IMR-90 (cell line): Measurements from ENCODE around the gene HBZ. TPM values are rescaled to one million over a fixed set of nuclear protein-coding genes. Genes with fewer than 3 reads are reported as not detected.

Experiments used
- ATAC-seq: fragments of 200-7000 bp; cut with Tn5 transposase; 2 replicates; pipeline ENCODE4 v1.9.1; 2020; ENCODE audit warnings: low read depth, mild to moderate bottlenecking, moderate library complexity
- BruUV-seq: library from RNA; stranded (reverse); fragments of 400-500 nt; replicated peaks from 2 replicates; lab custom pipeline; 2021; lab: Mats Ljungman, UMichigan
- CTCF ChIA-PET: fragments of 300-600 bp; formaldehyde crosslinking; extraction: SDS; loops from one replicate; lab custom pipeline; 2021; ENCODE audit warnings: antibody characterized with exemption; lab: Yijun Ruan, JAX
- POLR2A ChIA-PET: fragments of 300-600 bp; sonication (Branson Sonifier 250); formaldehyde crosslinking; loops from one replicate; lab custom pipeline; 2022; ENCODE audit warnings: antibody characterized with exemption; ENCODE audit not compliant: unreplicated experiment; lab: Charles Lee
- DNase-seq: peaks from one replicate; pipeline ENCODE4 v3.0.0; 2013
- H2AFZ ChIP-seq: replicated peaks from 2 replicates; pipeline ENCODE3; 2013; ENCODE audit warnings: low read length, mild to moderate bottlenecking; ENCODE audit not compliant: poor library complexity
- H2AK5ac ChIP-seq: 2 replicates; pipeline ENCODE4 v1.6.1; 2013; ENCODE audit warnings: low read depth, low read length, inconsistent platforms
- H2AK9ac ChIP-seq: replicated peaks from 2 replicates; pipeline ENCODE3; 2013; ENCODE audit warnings: mild to moderate bottlenecking, low read depth, low read length, moderate library complexity; ENCODE audit not compliant: poor library complexity
- H2BK120ac ChIP-seq: 2 replicates; pipeline ENCODE4 v1.6.1; 2013; ENCODE audit warnings: low read depth, low read length, inconsistent platforms
- H2BK15ac ChIP-seq: 3 replicates; pipeline ENCODE4 v1.6.1; 2013; ENCODE audit warnings: low read depth, low read length, inconsistent platforms
- H2BK20ac ChIP-seq: 2 replicates; pipeline ENCODE4 v1.6.1; 2013; ENCODE audit warnings: low read depth, mild to moderate bottlenecking, inconsistent platforms, low read length, moderate library complexity
- H2BK5ac ChIP-seq: 2 replicates; pipeline ENCODE4 v1.6.1; 2013; ENCODE audit warnings: mild to moderate bottlenecking, low read depth, low read length, inconsistent platforms; ENCODE audit not compliant: poor library complexity, severe bottlenecking
- H3K14ac ChIP-seq: replicated peaks from 2 replicates; pipeline ENCODE4 v1.6.1; 2013; ENCODE audit warnings: low read depth, low read length, inconsistent platforms
- H3K18ac ChIP-seq: 2 replicates; pipeline ENCODE4 v1.6.1; 2013; ENCODE audit warnings: low read depth, low read length, control low read depth
- H3K23ac ChIP-seq: 2 replicates; pipeline ENCODE4 v1.6.1; 2013; ENCODE audit warnings: low read depth, low read length, inconsistent platforms
- H3K27ac ChIP-seq: 2 replicates; pipeline ENCODE4 v1.5.1; 2013; ENCODE audit warnings: mild to moderate bottlenecking, control low read depth, low read length; ENCODE audit not compliant: insufficient read depth
- H3K27me3 ChIP-seq: 2 replicates; pipeline ENCODE4 v1.6.1; 2013; ENCODE audit warnings: low read length; ENCODE audit not compliant: control insufficient read depth, insufficient read depth
- H3K36me3 ChIP-seq: 2 replicates; pipeline ENCODE4 v1.6.1; 2013; ENCODE audit warnings: low read length, mixed read lengths; ENCODE audit not compliant: control insufficient read depth, insufficient read depth
- H3K4ac ChIP-seq: 2 replicates; pipeline ENCODE4 v1.6.1; 2013; ENCODE audit warnings: low read depth, low read length, inconsistent platforms
- H3K4me1 ChIP-seq: 2 replicates; pipeline ENCODE4 v1.6.1; 2013; ENCODE audit warnings: low read length, mixed read lengths; ENCODE audit not compliant: control insufficient read depth, insufficient read depth
- H3K4me2 ChIP-seq: 2 replicates; pipeline ENCODE4 v1.6.1; 2013; ENCODE audit warnings: low read depth, mild to moderate bottlenecking, control low read depth, low read length, moderate library complexity
- H3K4me3 ChIP-seq: 2 replicates; pipeline ENCODE4 v1.5.1; 2013; ENCODE audit warnings: low read depth, mild to moderate bottlenecking, control low read depth, low read length, moderate library complexity; ENCODE audit not compliant: insufficient read depth
- H3K56ac ChIP-seq: 2 replicates; pipeline ENCODE4 v1.6.1; 2013; ENCODE audit warnings: low read length, inconsistent platforms; ENCODE audit not compliant: insufficient read depth; ENCODE audit errors: extremely low read depth
- H3K79me1 ChIP-seq, 2 experiments: 2 replicates each; pipeline ENCODE4 v1.6.1; 2013; ENCODE audit warnings: low read length in 2 of 2, inconsistent platforms in 1 of 2, low read depth in 1 of 2
- H3K9ac ChIP-seq: 2 replicates; pipeline ENCODE4 v1.6.1; 2013; ENCODE audit warnings: low read depth, low read length, control low read depth
- H3K9me1 ChIP-seq: 2 replicates; pipeline ENCODE4 v1.6.1; 2013; ENCODE audit warnings: low read length, inconsistent platforms; ENCODE audit not compliant: insufficient read depth
- H3K9me3 ChIP-seq: 2 replicates; pipeline ENCODE4 v1.6.1; 2013; ENCODE audit warnings: low read length; ENCODE audit not compliant: control insufficient read depth, insufficient read depth
- H4K20me1 ChIP-seq: 2 replicates; pipeline ENCODE4 v1.6.1; 2013; ENCODE audit warnings: low read length, inconsistent platforms; ENCODE audit not compliant: insufficient read depth
- H4K5ac ChIP-seq: 2 replicates; pipeline ENCODE4 v1.6.1; 2013; ENCODE audit warnings: mild to moderate bottlenecking, low read depth, low read length, control low read depth
- H4K8ac ChIP-seq, 2 experiments: 2 replicates each; pipeline ENCODE4 v1.6.1; 2013; ENCODE audit warnings: low read depth in 2 of 2, low read length in 2 of 2, control low read depth in 1 of 2, inconsistent platforms in 1 of 2
- H4K91ac ChIP-seq: 2 replicates; pipeline ENCODE4 v1.6.1; 2013; ENCODE audit warnings: low read depth, low read length, inconsistent platforms; ENCODE audit not compliant: insufficient read depth
- CEBPB ChIP-seq: IDR thresholded peaks from 2 replicates; pipeline ENCODE4 v1.6.1; 2012; ENCODE audit warnings: low read depth, low read length, improper control_type of control experiment
- CTCF ChIP-seq: conservative IDR thresholded peaks from 2 replicates; pipeline ENCODE4 v1.5.1; 2012; ENCODE audit warnings: mild to moderate bottlenecking, low read depth, low read length, improper control_type of control experiment
- FOS ChIP-seq: fragments of 150-350 bp; IDR thresholded peaks from 2 replicates; pipeline ENCODE4 v1.6.1; 2016; ENCODE audit warnings: low read depth, low read length
- MAFK ChIP-seq: IDR thresholded peaks from 2 replicates; pipeline ENCODE4 v1.6.1; 2012; ENCODE audit warnings: low read depth, low read length, improper control_type of control experiment
- POLR2A ChIP-seq: IDR thresholded peaks from 2 replicates; pipeline ENCODE4 v1.6.1; 2012; ENCODE audit warnings: mild to moderate bottlenecking, low read depth, low read length
- RAD21 ChIP-seq: IDR thresholded peaks from 2 replicates; pipeline ENCODE4 v1.6.1; 2012; ENCODE audit warnings: low read length, improper control_type of control experiment
- SMC3 ChIP-seq: fragments of 150-350 bp; IDR thresholded peaks from 2 replicates; pipeline ENCODE4 v1.6.1; 2016; ENCODE audit warnings: low read depth, mild to moderate bottlenecking, antibody characterized with exemption, low read length, moderate library complexity
- USF2 ChIP-seq: fragments of 150-350 bp; IDR thresholded peaks from 2 replicates; pipeline ENCODE4 v1.6.1; 2017; ENCODE audit warnings: mild to moderate bottlenecking, antibody characterized with exemption, low read length, low read depth
- WGBS, 2 experiments: methylation state at CpG; one replicate each; pipeline versions ENCODE4 v1.1.5 to v1.1.7; 2013; ENCODE audit warnings: missing lambda C conversion rate in 2 of 2; ENCODE audit not compliant: insufficient read length in 1 of 2; ENCODE audit errors: extremely low coverage in 2 of 2; 5-methylcytosine and 5-hydroxymethylcytosine counted together
- dilution Hi-C: fragments of 300-500 bp; cut with HindIII; formaldehyde crosslinking; loops from one replicate; pipeline ENCODE4 v1.14.3; 2018; ENCODE audit warnings: low sequenced_read_pairs; ENCODE audit not compliant: unreplicated experiment
- in situ Hi-C: fragments of 300-500 bp; cut with MboI; formaldehyde crosslinking; loops from 3 replicates; pipeline ENCODE4 v1.14.3; 2019; ENCODE audit warnings: low sequenced_read_pairs, inconsistent platforms, mixed read lengths
- intact Hi-C: fragments of 100-400 bp; cut with micrococcal nuclease; formaldehyde crosslinking; loops from 2 replicates; pipeline ENCODE4 v1.10.0; 2022
- polyA plus RNA-seq, 3 experiments: library from polyadenylated mRNA; depleted of rRNA; stranded (reverse); fragments of >200 nt; gene quantifications; 2 replicates each; pipeline ENCODE4 v1.2.3, GENCODE V29; 2012; ENCODE audit warnings: low replicate concordance in 1 of 3
- total RNA-seq: library from RNA; depleted of rRNA; stranded (reverse); fragments of >200 nt; gene quantifications from 2 replicates; pipeline ENCODE4 v1.2.3, GENCODE V29; 2012
- TF ChIP-seq, protein P1 (sequence below): fragments of 150-350 bp; IDR thresholded peaks from 2 replicates; pipeline ENCODE4 v1.6.1; 2016; ENCODE audit warnings: low read depth, mild to moderate bottlenecking, low read length, moderate library complexity, borderline replicate concordance

HBZ gene
- total and polyA plus RNA-seq, 2 of the 4 experiments (the other 2 are of a cell fraction), result not detected

DNA sequence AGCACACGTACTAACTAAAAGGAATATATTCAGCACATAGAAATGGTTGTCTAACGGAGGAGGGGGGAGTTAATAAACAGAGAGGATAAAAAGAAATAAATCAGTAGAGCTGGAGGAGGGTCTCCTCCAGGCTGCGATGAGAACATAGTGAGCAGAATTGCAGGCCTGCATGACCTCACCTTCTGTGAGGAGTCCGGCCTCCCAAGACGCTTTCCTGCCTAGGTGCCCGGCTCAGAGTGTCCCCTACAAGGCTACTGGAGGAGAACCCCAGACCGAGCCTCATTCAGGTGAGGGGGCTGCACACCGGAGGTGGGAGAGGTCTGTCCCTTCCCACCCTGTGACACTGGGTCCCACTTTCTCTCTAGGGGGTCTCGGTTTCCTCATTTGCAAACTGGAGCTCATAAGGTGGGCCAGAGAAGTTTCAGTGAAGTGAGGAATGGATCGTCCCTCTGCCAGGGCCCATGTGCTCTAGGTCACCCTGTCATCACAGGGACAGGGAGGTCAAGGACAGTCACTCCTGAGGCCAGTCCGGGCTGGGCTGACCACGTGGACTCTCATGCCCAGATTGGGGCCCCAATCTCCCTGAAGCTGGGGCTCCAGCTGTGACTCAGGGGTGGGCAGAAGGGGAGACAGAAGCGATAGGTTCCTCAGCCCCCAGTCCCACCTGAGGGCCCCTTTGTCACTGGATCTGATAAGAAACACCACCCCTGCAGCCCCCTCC, 10.0 kb downstream of the HBZ start:
- POLR2A ChIA-PET, result no interaction called here
- peaks cover 51% of the 10 kb centered on the region for H3K27me3 ChIP-seq
- no peaks in the 10 kb centered on the region for H3K79me1 ChIP-seq
- no peak overlapping the region for H3K9ac ChIP-seq
- peaks cover 5% of the 10 kb centered on the region; the same call in 1 of the 2 replicates for H4K20me1 ChIP-seq
- no peaks in the 10 kb centered on the region for H3K9me1 ChIP-seq
- no peak overlapping the region for H4K91ac ChIP-seq
- H3K4me2 ChIP-seq, result no peak overlapping the region
- H2BK15ac ChIP-seq, result no peak overlapping the region
- H2AK9ac ChIP-seq, result no peak overlapping the region
- intact Hi-C loops, result no loop called here
- WGBS, 2 experiments, result 80% methylated on average over 1 of the region's 13 CpGs; no CpG with 5 or more reads in 1 of the 2 experiments
- dilution Hi-C loops, result no loop called here
- H3K23ac ChIP-seq, result no peak overlapping the region; the same call in 1 of the 2 replicates
- ATAC-seq (no peak), DNase-seq (no peak)
- H3K4ac ChIP-seq, result no peak overlapping the region
- H4K5ac ChIP-seq, result no peak overlapping the region
- CTCF ChIA-PET, result no interaction called here
- TF ChIP-seq, protein P1, sequence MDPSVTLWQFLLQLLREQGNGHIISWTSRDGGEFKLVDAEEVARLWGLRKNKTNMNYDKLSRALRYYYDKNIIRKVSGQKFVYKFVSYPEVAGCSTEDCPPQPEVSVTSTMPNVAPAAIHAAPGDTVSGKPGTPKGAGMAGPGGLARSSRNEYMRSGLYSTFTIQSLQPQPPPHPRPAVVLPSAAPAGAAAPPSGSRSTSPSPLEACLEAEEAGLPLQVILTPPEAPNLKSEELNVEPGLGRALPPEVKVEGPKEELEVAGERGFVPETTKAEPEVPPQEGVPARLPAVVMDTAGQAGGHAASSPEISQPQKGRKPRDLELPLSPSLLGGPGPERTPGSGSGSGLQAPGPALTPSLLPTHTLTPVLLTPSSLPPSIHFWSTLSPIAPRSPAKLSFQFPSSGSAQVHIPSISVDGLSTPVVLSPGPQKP, result no peak
- no peak for TF ChIP-seq CEBPB
- no peak for TF ChIP-seq RAD21
- no peak for TF ChIP-seq MAFK
- TF ChIP-seq POLR2A, result no peak
- TF ChIP-seq USF2, result no peak
- no peak for TF ChIP-seq SMC3
- no peak for TF ChIP-seq FOS
- TF ChIP-seq CTCF, result no peak
- H2BK120ac ChIP-seq, result no peak overlapping the region
- no TSS peak for BruUV-seq
- H3K56ac ChIP-seq, result no peak overlapping the region
- in situ Hi-C loops, result no loop called here
- H3K36me3 ChIP-seq, result no peaks in the 10 kb centered on the region
- no peak overlapping the region for H4K8ac ChIP-seq
- no peak overlapping the region for H2AFZ ChIP-seq
- H2AK5ac ChIP-seq, result no peak overlapping the region
- H2BK5ac ChIP-seq, result no peak overlapping the region
- no peak overlapping the region for H3K18ac ChIP-seq
- H3K4me1 ChIP-seq, result no peaks in the 10 kb centered on the region; the same call in 1 of the 2 replicates
- no peak overlapping the region for H3K27ac ChIP-seq
- H3K9me3 ChIP-seq, result no peaks in the 10 kb centered on the region; the same call in none of the 2 replicates
- H3K14ac ChIP-seq, result no peak overlapping the region
- no peak overlapping the region for H3K4me3 ChIP-seq
- no peak overlapping the region for H2BK20ac ChIP-seq
